SW480 (cell line): ENCODE data around the gene ACE.

ENCODE experiments used
- DNase-seq: peaks from one replicate; pipeline ENCODE4 v3.0.0-alpha.2; 2016; ENCODE audit warnings: low spot score

The ACE gene

DNA sequence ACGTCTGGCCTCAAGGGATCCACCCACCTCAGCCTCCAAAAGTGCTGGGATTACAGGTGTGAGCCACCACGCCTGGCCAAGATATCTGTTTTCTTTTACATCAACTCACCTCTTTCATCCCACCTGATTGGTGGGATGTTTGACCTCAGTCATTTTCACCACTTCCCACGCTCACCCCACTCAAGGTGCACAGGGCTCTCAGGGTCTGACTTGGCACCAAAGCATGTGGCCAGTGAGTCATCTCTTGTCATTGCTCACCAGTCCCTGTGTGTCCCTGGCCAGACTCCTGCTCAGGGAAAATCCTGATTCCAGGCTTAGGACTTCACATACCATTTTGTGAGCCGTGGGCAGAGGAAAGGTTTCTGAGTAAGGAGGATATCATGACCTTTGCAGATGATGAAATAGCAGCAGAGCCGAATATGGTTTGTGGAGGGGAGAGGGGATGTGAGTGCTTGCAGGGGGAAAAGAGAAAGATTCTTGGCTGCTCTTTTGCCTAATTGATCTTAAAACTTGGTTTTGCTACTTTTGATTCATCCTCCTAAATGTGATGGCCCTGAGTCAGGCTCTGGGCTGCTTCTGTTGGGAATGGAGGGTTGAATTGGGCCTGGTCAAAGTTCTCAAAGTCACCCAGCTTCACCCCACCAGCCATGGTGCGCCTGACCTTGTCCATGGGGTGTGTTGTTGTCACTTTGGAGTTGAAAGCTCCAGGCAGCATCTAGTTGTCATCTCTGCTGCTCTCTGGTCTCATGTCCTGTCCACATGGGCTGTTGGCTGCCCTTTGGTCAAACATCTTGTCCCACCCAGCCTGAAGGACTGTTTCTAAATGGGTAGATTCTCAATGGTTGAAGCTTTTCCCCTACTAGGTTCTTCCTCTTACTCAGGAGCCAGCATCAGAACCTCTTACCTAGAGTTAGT, 40.3 kb downstream of the ACE start:
- peak; percentile 92 for DNase-seq

DNA sequence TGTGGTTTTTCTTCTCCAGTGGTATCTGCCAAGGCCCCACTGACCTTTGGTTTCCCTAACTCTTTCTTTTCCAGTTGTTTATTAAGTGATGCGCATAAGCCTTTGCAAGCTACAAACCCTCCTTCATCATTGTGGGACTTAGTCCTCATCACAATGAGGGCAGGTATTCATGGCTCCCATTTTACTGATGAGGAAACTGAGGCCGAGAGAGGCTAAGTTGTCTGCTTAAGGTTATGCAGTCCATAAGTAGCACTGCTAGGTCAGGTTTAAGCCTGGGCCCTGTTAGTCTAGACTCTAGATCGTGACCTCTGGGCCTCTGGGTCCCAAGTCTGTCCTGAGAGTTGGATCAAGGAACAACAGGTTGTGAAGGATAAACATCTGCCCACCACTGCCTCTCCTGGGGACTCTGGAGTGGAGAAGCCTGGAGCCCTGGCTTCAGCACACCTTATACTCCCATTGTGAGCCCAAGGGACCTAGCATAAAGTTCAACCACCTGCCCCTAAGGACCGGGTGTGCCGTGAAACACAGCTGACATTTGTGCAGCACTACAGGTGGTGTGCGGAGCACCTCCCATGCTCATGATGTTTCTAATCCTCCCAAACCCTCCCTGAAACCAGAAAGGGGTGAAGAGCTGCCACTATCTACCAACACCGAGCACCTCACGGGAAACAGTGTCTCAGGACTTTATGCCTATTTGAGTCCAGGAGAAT, 41.1 kb downstream of the ACE start:
- no peak for DNase-seq

DNA sequence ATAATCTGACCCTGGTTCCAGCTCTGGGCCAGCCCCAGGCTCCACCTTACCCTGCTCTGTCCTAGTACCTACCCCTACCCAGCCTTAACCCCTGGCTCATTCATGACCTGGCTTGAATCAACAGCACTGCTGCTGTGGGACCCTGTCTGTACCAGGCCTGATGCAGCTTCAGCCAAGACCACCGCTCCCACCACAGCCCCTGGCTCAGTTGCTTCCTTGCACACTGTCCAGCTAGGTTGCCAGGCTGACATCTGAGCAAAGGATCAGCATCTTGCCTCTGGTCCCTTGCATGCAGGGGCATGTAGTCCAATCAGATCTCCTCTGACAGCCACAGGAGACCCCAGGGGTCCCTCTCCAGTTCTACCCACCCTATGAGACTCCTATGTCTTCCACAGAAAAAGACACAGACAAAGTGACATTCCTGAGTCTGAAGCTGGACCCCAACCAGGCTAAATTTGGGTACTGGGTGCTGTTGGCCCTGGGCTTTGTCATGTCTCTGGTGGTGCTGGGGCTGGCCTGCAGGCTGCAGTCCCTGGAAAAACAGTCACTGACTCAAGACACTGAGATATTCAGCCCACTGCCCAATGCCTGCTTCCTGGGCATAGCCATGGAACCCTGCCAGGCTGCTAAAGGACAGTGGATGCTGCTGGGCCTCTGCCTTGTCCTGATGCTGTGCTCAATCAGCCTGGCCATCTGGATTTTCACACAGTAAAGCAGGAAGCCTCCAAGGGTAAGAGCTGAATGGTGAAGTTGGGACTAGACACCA, 42.4 kb downstream of the ACE start:
- no peak for DNase-seq

DNA sequence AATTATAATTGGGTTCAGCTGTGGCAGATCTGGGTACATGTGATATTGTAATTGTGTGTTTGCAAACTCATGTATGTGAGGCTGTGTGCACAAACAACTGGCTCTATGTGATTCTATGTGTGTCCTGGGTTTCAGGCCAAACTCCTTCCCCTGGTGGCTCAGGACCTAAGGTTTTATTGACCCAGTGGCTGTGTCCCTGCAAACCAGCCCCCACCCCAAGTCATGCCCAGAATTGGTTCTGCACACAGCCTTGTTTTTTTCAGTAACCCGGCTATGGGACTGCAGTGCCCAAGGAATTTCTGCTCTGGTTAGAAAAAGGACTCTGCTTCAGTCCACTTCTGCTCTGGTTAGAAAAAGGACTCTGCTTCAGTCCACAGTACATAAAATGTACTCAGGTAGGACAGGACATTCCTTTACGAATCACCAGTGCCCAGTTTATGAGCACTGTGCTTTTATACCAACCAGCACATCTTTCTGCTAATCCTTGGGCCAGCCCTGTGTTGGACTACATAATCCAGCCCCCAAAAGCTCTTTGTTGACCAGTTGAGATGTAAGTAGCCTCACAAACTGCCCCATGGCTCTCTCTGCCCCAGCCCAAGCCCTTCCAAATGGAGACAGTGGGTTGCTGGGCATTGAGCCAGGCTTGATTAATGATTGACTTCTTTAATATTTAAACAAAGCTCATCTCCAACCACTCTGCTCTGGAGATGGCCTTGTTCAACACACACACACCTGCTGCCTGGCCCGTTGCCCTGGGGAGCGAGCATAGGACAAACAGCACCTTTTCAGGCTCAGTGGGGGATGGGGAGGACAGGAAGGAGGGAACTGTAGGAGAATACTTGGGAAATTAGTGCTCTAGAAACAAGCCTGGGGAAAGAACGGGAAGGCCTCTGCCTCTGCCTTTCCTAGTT, 43.4 kb downstream of the ACE start:
- DNase-seq: peak; percentile 84

DNA sequence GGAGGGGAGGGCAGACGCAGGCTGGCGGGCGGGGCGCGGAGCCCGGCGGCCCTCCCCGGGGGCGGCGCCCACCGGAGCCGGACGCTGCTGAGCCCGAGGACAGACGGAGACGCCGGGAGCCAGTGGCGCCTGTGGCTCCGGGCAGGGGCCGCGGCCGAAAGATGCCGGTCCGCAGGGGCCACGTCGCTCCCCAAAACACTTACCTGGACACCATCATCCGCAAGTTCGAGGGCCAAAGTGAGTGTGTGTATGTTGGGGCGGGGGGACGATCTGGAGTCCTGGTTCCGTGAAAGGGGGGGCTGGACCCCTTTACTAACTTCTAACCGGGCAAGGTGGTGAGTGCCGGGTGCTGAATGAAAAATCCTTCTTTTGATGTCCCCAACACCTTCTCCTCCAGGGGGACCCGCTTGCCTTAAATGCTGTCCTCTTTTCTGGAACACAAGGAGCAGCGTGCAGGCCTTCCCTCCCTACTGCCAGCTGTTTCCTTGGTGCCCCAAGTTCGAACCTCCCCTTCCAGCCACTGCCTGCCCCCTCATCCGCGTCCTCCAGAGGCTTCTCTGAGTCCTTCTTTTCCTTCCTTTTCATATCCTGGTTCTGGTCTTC, 46.5 kb downstream of the ACE start, which contains the start of gene KCNH6:
Gene KCNH6 (plus strand): TSS at position 106 of the 603 bp plus-strand sequence. CDS start 56 bp downstream, at position 162.
- peak; percentile 25 for DNase-seq

DNA sequence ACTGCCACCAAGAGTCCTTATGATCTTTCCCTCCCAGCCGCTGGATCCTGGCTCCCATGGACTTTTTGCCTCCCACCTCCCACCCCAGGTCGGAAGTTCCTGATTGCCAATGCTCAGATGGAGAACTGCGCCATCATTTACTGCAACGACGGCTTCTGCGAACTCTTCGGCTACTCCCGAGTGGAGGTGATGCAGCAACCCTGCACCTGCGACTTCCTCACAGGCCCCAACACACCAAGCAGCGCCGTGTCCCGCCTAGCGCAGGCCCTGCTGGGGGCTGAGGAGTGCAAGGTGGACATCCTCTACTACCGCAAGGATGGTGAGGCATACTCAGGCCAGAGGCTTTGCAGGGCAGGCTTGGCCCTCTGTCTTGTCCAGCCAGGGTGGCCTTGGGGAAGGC, 47.2 kb downstream of the ACE start:
- DNase-seq: no peak

DNA sequence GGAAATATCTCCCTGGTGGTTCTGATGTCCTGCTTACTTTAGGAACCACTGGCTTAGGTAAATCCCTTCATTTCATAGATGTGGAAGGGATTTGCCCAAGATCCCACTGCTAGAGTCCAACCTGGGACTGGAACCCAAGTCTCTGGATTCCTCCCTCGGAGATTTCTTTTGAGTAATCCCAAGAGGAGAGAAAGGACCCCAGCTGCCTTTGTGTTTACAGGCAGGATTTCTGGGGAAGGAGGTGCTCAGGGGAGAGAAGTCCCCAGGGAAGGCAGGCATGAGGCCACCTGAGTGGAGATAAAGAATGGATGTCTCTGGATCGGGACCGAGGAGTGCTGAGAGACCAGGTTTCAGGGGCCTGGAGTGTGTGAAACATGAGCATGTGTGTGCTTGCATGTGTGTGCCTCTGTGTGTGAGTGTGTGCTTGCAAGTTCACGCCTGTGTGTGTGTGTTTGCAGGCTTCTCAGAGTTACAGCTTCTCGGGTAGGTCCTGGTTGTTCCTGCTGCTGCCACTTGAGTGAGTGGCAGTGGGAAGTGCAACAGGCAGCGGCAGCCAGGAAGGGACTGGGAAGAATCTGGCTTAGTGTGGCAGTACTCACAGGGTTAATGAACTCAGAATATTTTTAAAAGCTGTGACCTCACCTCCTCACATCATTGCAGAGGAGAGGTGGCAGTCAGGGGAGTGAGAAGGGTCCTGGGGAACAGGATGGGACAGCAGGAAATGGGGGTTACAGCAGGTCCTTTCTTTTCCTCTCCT, 48.5 kb downstream of the ACE start:
- no peak for DNase-seq

DNA sequence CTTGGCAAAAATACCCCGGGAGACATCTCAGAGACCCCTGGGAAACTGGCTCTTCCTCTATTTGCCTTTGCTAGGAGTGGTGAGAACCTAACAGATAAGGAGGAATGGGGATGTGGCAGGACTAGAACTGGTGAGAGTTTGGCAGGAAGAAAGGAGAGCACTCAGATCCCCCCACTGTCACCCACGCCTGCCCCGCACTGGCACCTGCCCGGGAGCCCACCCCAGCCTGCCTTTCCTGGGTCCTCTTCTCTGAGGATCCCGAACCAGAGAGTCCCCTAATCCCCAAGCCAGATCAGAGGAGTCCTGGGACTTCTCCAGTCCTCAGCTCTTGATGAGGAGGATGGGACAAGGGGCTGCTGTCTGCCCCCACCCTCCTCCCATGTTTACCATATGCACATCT, 50.0 kb downstream of the ACE start:
- no peak for DNase-seq

DNA sequence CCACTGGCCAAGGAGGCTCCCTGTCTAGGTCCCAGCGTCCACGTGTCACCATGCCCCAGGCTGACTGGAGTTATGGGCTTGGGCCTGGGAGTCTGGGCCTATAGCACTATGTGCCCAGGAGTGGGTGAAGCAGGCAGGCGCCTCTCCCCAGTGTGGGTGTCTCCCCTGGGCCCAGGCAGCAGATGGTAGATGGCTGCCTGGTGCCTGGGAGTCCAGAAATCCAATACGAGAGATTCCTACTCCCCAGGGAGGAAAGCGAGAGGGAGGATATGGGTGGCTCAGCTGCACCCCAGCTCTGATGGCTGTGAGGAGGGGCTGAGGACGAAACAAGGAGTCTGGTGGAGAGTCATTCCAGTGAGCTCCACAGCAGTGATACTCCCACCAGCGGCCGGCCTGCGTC, 51.3 kb downstream of the ACE start:
- no peak for DNase-seq

DNA sequence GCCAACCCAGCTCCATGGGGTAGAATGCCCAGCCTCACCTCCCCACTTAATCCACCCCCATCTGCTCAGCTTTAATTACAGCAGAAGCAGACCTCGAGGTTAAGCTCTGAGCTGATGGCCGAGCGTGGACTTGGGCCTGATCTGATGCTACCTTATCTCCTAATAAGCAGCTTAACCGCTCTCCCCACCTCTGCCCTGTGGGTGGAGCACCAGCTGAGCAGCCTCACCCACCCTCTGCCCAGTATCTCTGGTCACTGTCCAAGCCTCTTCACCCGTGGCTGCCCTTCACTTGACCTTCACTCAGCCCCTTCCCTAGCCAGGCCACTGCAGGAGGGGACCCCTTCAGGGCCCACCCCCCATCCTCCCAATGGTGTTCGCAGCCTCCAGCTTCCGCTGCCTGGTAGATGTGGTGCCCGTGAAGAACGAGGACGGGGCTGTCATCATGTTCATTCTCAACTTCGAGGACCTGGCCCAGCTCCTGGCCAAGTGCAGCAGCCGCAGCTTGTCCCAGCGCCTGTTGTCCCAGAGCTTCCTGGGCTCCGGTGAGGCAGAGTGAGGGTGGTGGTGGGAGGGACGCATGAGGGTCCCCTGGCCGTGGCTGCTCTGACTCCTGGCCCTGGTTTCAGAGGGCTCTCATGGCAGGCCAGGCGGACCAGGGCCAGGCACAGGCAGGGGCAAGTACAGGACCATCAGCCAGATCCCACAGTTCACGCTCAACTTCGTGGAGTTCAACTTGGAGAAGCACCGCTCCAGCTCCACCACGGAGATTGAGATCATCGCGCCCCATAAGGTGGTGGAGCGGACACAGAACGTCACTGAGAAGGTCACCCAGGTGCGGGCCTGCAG, 53.1 kb downstream of the ACE start:
- no peak for DNase-seq

DNA sequence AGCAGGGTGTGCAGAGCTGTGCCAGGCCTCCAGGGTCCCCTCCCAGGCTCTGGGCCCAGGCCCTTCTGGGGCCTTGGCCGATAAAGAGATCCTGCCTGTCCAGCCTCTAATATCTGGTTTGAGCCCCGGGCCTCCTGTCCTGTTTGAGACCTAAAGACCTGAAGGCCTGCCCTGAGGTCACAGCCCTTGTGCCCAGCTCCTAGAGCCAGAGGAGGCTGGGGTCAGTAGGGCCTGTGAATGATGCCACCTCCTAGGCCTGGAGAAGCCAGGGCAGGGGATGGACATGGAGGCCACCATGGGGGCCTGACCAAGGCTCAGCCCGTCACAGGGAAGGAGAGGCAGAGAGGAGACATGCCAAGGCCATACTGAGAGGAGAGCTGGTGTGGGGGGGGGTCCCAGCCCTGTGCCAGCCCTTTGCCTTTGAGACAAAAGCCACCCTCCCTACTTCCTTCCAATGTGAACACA, 53.7 kb downstream of the ACE start:
- no peak for DNase-seq

DNA sequence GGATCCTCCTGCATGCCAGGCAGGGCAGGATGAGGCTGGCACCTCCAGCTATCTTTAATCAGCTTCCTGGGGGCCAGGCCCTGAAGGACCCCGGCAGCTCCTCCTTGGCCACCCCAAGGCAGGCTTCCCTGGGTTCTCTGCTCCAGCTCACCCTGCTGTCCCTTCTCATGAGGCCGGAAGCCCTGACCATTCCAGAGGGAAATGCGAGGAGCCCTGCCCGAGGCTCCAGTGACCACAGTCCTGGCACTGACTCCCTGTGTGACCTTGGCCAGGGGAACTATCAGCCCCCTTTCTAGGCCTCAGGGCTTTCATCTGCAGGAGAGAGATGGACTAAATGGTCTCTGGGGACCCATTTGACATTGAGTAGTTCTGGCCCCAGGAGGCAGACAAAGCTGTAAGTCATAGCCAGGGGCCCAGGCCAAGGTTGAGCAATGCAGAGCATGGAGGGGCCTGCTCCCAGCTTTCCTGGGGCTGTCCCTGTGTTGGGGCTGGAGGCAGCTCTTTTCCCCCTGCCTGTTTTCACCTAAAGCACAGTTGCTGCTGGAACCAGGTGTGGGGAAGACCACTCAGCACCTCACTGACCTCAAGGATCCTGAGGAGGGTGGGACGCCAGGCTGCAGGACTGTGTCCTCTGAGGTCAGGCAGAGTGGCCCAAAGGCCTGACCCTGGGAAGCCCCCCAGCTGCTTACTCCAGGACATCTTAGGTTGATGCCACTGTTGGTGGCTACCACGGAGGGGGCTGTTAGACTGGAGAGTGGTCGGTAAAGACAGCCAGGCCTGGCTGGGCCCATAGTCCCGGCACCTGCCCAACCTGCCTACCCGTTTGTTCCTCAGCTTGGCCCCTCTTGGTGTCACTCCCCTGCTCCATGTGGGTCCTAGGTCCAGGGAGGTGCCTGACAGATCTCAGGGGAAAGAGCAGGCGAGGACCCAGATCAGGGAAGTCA, 54.4 kb downstream of the ACE start:
- no peak for DNase-seq

DNA sequence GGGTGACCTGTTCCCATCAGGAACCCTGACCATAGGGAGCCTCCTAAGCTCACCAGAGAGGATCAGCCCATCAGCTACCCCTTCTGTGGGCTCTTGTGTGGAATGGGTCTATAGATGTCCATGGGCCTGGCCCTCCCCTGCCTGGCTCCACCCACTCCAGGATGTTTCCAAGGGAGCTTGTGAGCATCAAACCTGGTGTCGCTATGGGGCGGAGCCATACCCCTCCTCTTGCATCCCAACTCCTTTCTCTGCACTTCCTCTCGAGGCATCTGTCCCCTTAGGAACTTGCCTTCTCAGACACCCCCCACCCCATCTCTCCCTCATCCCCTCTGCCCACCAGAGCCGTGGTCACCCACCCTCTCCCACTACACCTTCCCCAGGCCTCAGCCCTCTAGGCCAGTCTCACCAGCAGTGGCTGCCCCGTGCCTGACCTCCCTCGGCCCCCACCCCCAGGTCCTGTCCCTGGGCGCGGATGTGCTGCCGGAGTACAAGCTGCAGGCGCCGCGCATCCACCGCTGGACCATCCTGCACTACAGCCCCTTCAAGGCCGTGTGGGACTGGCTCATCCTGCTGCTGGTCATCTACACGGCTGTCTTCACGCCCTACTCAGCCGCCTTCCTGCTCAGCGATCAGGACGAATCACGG, 56.7 kb downstream of the ACE start:
- DNase-seq: no peak

DNA sequence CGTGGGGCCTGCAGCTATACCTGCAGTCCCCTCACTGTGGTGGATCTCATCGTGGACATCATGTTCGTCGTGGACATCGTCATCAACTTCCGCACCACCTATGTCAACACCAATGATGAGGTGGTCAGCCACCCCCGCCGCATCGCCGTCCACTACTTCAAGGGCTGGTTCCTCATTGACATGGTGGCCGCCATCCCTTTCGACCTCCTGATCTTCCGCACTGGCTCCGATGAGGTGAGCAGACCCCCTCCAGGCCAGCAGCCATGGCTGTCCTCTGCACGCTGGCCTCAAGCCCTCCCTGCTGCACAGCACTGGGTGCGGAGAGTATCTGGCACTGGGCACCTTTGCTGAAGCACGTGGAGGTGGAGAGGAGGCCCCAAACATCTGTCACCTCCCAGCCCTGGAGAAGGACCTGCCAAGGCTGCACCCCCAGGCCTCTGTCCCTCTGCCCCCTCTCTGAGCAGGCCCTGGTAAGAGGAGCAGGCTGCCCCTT, 57.3 kb downstream of the ACE start:
- DNase-seq: no peak

DNA sequence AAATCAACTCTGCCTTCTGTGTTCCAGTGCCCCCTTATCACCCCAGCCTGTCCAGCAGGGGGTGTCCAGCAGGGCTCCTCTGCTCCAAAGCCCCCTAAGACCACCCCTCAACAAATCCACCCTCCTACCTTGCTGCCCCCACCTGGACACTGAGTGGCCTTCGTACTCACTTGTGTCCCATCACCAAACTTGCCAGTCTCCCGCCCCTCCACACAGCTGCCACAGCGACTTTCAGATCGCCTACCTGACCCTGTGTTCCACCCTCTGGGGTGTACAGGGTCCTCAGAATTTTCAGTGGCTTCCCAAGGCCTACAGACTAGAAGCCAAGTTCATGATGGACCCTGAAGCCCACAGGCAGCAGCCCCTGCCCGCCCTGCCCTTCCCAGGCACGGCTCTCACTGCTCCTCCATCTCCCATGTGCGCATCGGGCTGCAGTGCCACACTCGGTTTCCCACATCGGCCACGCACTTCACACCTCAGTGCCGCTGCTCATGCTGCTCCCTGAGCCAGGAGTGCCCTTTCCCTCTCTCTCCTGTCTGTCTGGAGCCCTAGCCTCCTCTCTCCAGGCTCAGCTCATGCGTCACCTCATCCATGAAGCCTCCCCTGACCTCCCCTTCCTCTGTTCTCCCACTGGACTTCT, 58.1 kb downstream of the ACE start:
- no peak for DNase-seq

DNA sequence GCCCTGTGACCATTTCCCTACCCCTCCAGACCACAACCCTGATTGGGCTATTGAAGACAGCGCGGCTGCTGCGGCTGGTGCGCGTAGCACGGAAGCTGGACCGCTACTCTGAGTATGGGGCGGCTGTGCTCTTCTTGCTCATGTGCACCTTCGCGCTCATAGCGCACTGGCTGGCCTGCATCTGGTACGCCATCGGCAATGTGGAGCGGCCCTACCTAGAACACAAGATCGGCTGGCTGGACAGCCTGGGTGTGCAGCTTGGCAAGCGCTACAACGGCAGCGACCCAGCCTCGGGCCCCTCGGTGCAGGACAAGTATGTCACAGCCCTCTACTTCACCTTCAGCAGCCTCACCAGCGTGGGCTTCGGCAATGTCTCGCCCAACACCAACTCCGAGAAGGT, 58.8 kb downstream of the ACE start:
- DNase-seq: no peak

DNA sequence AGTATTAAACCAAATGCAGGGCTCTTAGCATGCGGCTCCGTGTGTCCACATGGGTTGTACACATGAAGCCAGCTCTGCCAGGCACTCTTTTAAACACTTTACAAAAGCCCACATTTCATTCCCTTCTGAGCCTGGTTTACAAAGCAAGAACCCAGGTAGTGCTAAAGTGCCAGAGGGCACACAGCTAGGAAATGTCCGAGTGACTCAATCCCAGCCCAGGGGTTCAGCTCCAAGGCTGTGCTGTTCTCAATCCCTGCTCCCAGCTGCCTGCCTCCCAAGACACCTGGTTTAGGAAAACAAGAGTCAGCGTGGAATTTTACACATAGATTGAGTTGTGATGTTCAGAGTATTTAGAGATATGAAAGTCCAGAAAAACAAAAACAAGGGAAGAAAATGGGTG, 60.1 kb downstream of the ACE start:
- no peak for DNase-seq
